OCI-LY7 (cell line): Measurements from ENCODE around the gene ITPRIP.

Experiments used
- EZH2phosphoT487 ChIP-seq: fragments of 200-600 bp; sonication (generic); IDR thresholded peaks from 2 replicates; pipeline ENCODE4 v1.6.1; 2018; ENCODE audit warnings: low read depth, borderline replicate concordance, mild to moderate bottlenecking, mixed run types, antibody characterized with exemption, low read length, moderate library complexity, mixed read lengths
- TF ChIP-seq, protein P1 (sequence below): fragments of 200-600 bp; sonication (generic); conservative IDR thresholded peaks from 2 replicates; pipeline ENCODE4 v1.5.1; 2014; ENCODE audit warnings: mild to moderate bottlenecking, antibody characterized with exemption, low read length, moderate library complexity, mixed read lengths

DNA sequence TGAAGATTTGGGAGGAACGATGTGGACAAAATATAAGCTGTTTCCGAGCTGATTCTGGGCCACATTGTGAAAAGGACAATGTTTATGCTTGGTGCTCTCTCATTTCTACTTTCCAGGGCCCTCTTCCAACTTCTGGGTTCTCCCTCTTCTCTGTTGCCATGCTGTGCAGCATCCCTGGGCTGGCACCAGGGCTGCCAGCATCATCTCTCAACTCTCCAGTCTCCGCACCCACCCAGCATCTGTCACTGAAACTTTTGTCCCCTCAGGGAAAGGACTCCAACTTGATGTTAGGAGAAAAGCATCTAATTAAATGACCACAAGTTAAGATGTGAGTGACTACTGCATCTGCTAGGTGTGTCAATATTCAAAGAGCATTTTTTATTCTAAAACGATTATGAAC, 42.1 kb upstream of the ITPRIP start:
- TF ChIP-seq, protein P1, sequence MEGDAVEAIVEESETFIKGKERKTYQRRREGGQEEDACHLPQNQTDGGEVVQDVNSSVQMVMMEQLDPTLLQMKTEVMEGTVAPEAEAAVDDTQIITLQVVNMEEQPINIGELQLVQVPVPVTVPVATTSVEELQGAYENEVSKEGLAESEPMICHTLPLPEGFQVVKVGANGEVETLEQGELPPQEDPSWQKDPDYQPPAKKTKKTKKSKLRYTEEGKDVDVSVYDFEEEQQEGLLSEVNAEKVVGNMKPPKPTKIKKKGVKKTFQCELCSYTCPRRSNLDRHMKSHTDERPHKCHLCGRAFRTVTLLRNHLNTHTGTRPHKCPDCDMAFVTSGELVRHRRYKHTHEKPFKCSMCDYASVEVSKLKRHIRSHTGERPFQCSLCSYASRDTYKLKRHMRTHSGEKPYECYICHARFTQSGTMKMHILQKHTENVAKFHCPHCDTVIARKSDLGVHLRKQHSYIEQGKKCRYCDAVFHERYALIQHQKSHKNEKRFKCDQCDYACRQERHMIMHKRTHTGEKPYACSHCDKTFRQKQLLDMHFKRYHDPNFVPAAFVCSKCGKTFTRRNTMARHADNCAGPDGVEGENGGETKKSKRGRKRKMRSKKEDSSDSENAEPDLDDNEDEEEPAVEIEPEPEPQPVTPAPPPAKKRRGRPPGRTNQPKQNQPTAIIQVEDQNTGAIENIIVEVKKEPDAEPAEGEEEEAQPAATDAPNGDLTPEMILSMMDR, result no peak
- no peak for TF ChIP-seq EZH2phosphoT487
